H9 (cell line): ENCODE data around the gene NUDT2. TPM values are rescaled to one million over a fixed set of nuclear protein-coding genes. Genes with fewer than 3 reads are reported as not detected.
A peak's percentile ranks its signal among the peaks of the same experiment; 100 is the strongest.

ENCODE experiments used
- DNase-seq: peaks from one replicate; pipeline ENCODE4 v3.0.0-alpha.2; 2017
- H2AFZ ChIP-seq: one replicate; pipeline ENCODE4 v1.6.1; 2013; ENCODE audit warnings: mild to moderate bottlenecking, low read length, control low read depth, moderate library complexity
- H2AK5ac ChIP-seq: 2 replicates; pipeline ENCODE4 v1.6.1; 2013; ENCODE audit warnings: low read length, control low read depth, mixed read lengths; ENCODE audit not compliant: insufficient read length
- H2BK120ac ChIP-seq: one replicate; pipeline ENCODE4 v1.6.1; 2013; ENCODE audit warnings: low read depth, mild to moderate bottlenecking, low read length, control low read depth, inconsistent platforms; ENCODE audit not compliant: poor library complexity, severe bottlenecking
- H2BK12ac ChIP-seq: 2 replicates; pipeline ENCODE4 v1.6.1; 2013; ENCODE audit warnings: low read length, control low read depth, mixed read lengths, low read depth; ENCODE audit not compliant: insufficient read length
- H2BK15ac ChIP-seq: 2 replicates; pipeline ENCODE4 v1.6.1; 2013; ENCODE audit warnings: low read depth, low read length, control low read depth
- H2BK20ac ChIP-seq: one replicate; pipeline ENCODE4 v1.6.1; 2013; ENCODE audit warnings: low read depth, mild to moderate bottlenecking, low read length, control low read depth, inconsistent platforms; ENCODE audit not compliant: poor library complexity, severe bottlenecking
- H2BK5ac ChIP-seq: 2 replicates; pipeline ENCODE4 v1.6.1; 2013; ENCODE audit warnings: low read length, control low read depth, mixed read lengths; ENCODE audit not compliant: insufficient read length
- H3K14ac ChIP-seq: 2 replicates; pipeline ENCODE4 v1.6.1; 2013; ENCODE audit warnings: low read length, control low read depth; ENCODE audit not compliant: insufficient read depth
- H3K18ac ChIP-seq: 2 replicates; pipeline ENCODE4 v1.6.1; 2013; ENCODE audit warnings: low read depth, mild to moderate bottlenecking, mixed read lengths, low read length, control low read depth; ENCODE audit not compliant: insufficient read length
- H3K23ac ChIP-seq: 2 replicates; pipeline ENCODE4 v1.6.1; 2013; ENCODE audit warnings: low read length, control low read depth, mixed read lengths, low read depth; ENCODE audit not compliant: insufficient read length
- H3K23me2 ChIP-seq: 2 replicates; pipeline ENCODE4 v1.6.1; 2013; ENCODE audit warnings: low read depth, mild to moderate bottlenecking, mixed read lengths, low read length, control low read depth; ENCODE audit not compliant: insufficient read length, poor library complexity, severe bottlenecking
- H3K27ac ChIP-seq: 2 replicates; pipeline ENCODE4 v1.5.1; 2013; ENCODE audit warnings: low read length, control low read depth, mixed read lengths, low read depth; ENCODE audit not compliant: insufficient read length
- H3K27me3 ChIP-seq: 2 replicates; pipeline ENCODE4 v1.6.1; 2013; ENCODE audit warnings: low read length, control low read depth, inconsistent platforms; ENCODE audit not compliant: insufficient read depth
- H3K4ac ChIP-seq: 2 replicates; pipeline ENCODE4 v1.6.1; 2013; ENCODE audit warnings: low read depth, mild to moderate bottlenecking, control low read depth, inconsistent platforms, low read length, moderate library complexity
- H3K4me1 ChIP-seq: 2 replicates; pipeline ENCODE4 v1.6.1; 2013; ENCODE audit warnings: low read length, control low read depth, inconsistent platforms; ENCODE audit not compliant: insufficient read depth
- H3K4me2 ChIP-seq: 2 replicates; pipeline ENCODE4 v1.6.1; 2013; ENCODE audit warnings: low read length, control low read depth, mixed read lengths; ENCODE audit not compliant: insufficient read length, insufficient read depth
- H3K56ac ChIP-seq: 2 replicates; pipeline ENCODE4 v1.6.1; 2013; ENCODE audit warnings: low read depth, mild to moderate bottlenecking, mixed read lengths, low read length, control low read depth; ENCODE audit not compliant: insufficient read length
- H3K79me1 ChIP-seq: 2 replicates; pipeline ENCODE4 v1.6.1; 2013; ENCODE audit warnings: low read depth, mild to moderate bottlenecking, moderate library complexity, low read length, control low read depth, inconsistent platforms; ENCODE audit not compliant: insufficient read depth, poor library complexity, severe bottlenecking
- H3K79me2 ChIP-seq: 2 replicates; pipeline ENCODE4 v1.6.1; 2013; ENCODE audit warnings: low read length, control low read depth, inconsistent platforms; ENCODE audit not compliant: insufficient read depth
- H3K9ac ChIP-seq: 2 replicates; pipeline ENCODE4 v1.6.1; 2013; ENCODE audit warnings: low read length, control low read depth, mixed read lengths; ENCODE audit not compliant: insufficient read length; ENCODE audit errors: extremely low read depth
- H3K9me3 ChIP-seq: one replicate; pipeline ENCODE4 v1.6.1; 2013; ENCODE audit warnings: low read depth, low read length, inconsistent platforms; ENCODE audit not compliant: control insufficient read depth
- H3T11ph ChIP-seq: one replicate; pipeline ENCODE4 v1.6.1; 2013; ENCODE audit warnings: mild to moderate bottlenecking, low read length, control low read depth, inconsistent platforms
- H4K20me1 ChIP-seq: one replicate; pipeline ENCODE4 v1.6.1; 2013; ENCODE audit not compliant: control insufficient read depth, insufficient read length, insufficient read depth
- H4K5ac ChIP-seq: 2 replicates; pipeline ENCODE4 v1.6.1; 2013; ENCODE audit warnings: low read depth, mild to moderate bottlenecking, mixed read lengths, low read length, control low read depth; ENCODE audit not compliant: insufficient read length
- H4K8ac ChIP-seq: replicated peaks from 2 replicates; pipeline ENCODE4 v1.6.1; 2013; ENCODE audit warnings: low read length, control low read depth, mixed read lengths, low read depth; ENCODE audit not compliant: insufficient read length
- H4K91ac ChIP-seq: 2 replicates; pipeline ENCODE4 v1.6.1; 2013; ENCODE audit warnings: low read depth, mild to moderate bottlenecking, moderate library complexity, mixed read lengths, low read length, control low read depth; ENCODE audit not compliant: insufficient read length
- H3K27ac Mint-ChIP-seq, 3 experiments: 2 replicates in 2 of 3; 3 replicates in 1 of 3; pipeline ENCODE4 v1.8.0; 2020 to 2021; ENCODE audit warnings: mixed read lengths in 3 of 3, mild to moderate bottlenecking in 1 of 3, moderate library complexity in 1 of 3
- H3K27me3 Mint-ChIP-seq: 2 replicates; pipeline ENCODE4 v1.8.0; 2021; ENCODE audit warnings: low read depth, mild to moderate bottlenecking, moderate library complexity, mixed read lengths
- H3K36me3 Mint-ChIP-seq, 3 experiments: 2 replicates in 2 of 3; 3 replicates in 1 of 3; pipeline ENCODE4 v1.8.0; 2020 to 2021; ENCODE audit warnings: low read depth in 3 of 3, mixed read lengths in 3 of 3; ENCODE audit not compliant: insufficient read depth in 1 of 3
- H3K4me1 Mint-ChIP-seq, 2 experiments: 2 replicates each; pipeline ENCODE4 v1.8.0; 2020; ENCODE audit warnings: mixed read lengths in 2 of 2
- H3K4me3 Mint-ChIP-seq, 2 experiments: 2 replicates in 1 of 2; 3 replicates in 1 of 2; pipeline ENCODE4 v1.8.0; 2020 to 2021; ENCODE audit warnings: mild to moderate bottlenecking in 2 of 2, mixed read lengths in 2 of 2, moderate library complexity in 1 of 2
- H3K9me3 Mint-ChIP-seq, 2 experiments: 2 replicates in 1 of 2; 3 replicates in 1 of 2; pipeline ENCODE4 v1.8.0; 2020; ENCODE audit warnings: mild to moderate bottlenecking in 2 of 2, mixed read lengths in 2 of 2, moderate library complexity in 1 of 2
- WGBS: extraction: QIAGEN DNeasy Blood & Tissue Kit; methylation state at CpG from one replicate; pipeline ENCODE4 v1.1.7; 2013; ENCODE audit warnings: missing lambda C conversion rate, low lambda C conversion rate, mixed read lengths; ENCODE audit not compliant: insufficient read length; ENCODE audit errors: extremely low coverage; 5-methylcytosine and 5-hydroxymethylcytosine counted together
- total RNA-seq: library from RNA; stranded (reverse); gene quantifications from 2 replicates; pipeline ENCODE4 v1.2.1, GENCODE V29; 2021
- TF ChIP-seq, protein P1 (sequence below): fragments of 200-600 bp; sonication (generic); conservative IDR thresholded peaks from 3 replicates; pipeline ENCODE4 v1.8.0; 2021; ENCODE audit warnings: antibody characterized with exemption, mild to moderate bottlenecking

NUDT2 gene
- total RNA-seq, 1 experiment from 2014 or later, result 14.1 TPM

DNA sequence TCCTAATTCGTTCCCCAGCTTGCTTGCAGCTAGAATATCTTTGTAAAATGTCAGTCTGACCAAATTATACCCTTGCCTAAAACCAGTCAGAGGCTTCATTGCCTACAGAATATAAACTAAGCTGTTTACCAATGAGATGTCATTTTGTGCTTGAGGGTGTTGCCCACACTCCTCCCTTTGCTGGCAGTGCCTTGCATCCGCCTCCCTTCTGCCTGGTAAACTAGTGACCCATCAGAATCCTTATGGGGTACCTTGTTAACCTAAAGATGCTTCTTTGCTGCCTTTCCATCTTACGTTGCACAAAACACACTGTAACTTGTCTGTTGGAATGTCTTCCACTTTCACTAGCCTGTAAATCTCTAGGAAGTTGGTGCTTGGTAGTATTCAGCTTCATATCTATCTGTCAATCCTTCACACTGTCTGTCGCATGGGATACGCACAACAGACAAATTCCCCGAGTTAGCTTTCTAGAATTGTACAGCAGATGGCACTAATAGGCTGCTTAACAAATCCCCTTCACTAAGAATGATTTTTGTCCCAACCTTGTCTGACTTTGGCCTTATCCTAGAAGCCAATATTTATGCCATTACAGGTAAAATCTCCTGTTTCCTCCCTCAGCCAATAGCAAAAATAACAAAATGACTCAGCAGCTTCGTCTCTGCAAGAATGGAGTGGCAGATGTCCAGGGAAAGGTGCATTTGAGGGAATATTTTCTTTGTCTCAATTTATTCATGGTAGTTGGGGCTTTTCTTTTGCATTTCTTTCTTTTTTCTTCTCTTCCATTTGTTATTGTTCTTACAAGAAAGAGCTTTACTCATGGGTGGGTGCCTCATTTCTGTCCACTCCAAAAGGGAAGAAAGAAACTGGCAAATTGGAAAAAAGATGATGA, 3.0 kb downstream of the NUDT2 start:
- Histone ChIP-seq H2AK5ac (no peak overlapping the region), H3K27me3 (no peaks in the 10 kb centered on the region), H3K56ac (no peak overlapping the region), H2BK5ac (no peak overlapping the region), H3K23me2 (peaks cover 8% of the 10 kb centered on the region), H2BK120ac (no peak overlapping the region), H2BK20ac (no peak overlapping the region), H2AFZ (no peak overlapping the region), H3K79me1 (no peaks in the 10 kb centered on the region), H3K9me3 (no peaks in the 10 kb centered on the region), H3K79me2 (no peaks in the 10 kb centered on the region), H4K8ac (no peak overlapping the region), H3K9ac (no peak overlapping the region), H2BK12ac (no peak overlapping the region), H3T11ph (no peak overlapping the region), H3K4ac (no peak overlapping the region), H3K4me2 (no peak overlapping the region), H3K27ac (no peak overlapping the region), H2BK15ac (no peak overlapping the region), H4K91ac (no peak overlapping the region), H4K20me1 (no peaks in the 10 kb centered on the region), H3K4me1 (peaks cover 8% of the 10 kb centered on the region; the same call in 1 of the 2 replicates), H3K18ac (no peak overlapping the region), H4K5ac (no peak overlapping the region), H3K14ac (no peak overlapping the region), H3K23ac (no peak overlapping the region)
- WGBS, result no CpG with 5 or more reads among the region's 7 CpGs
- Mint-ChIP-seq H3K27ac (peak overlapping the region in 2 of 3 experiments; percentile 29 to 76; a peak in 4 of 7 replicates), H3K36me3 (peaks cover 0 to 2% (median 0%) of the 10 kb centered on the region in 3 experiments; a peak in 2 of 7 replicates), H3K9me3 (peaks cover 0 to 3% of the 10 kb centered on the region in 2 experiments; a peak in 1 of 5 replicates), H3K4me3 (0 out of 5 replicates have a peak overlapping the region, but pooled peaks of 1 of the 2 experiments have one; percentile 3), H3K4me1 (peaks cover 40 to 43% of the 10 kb centered on the region in 2 experiments), H3K27me3 (no peaks in the 10 kb centered on the region)
- TF ChIP-seq, protein P1, sequence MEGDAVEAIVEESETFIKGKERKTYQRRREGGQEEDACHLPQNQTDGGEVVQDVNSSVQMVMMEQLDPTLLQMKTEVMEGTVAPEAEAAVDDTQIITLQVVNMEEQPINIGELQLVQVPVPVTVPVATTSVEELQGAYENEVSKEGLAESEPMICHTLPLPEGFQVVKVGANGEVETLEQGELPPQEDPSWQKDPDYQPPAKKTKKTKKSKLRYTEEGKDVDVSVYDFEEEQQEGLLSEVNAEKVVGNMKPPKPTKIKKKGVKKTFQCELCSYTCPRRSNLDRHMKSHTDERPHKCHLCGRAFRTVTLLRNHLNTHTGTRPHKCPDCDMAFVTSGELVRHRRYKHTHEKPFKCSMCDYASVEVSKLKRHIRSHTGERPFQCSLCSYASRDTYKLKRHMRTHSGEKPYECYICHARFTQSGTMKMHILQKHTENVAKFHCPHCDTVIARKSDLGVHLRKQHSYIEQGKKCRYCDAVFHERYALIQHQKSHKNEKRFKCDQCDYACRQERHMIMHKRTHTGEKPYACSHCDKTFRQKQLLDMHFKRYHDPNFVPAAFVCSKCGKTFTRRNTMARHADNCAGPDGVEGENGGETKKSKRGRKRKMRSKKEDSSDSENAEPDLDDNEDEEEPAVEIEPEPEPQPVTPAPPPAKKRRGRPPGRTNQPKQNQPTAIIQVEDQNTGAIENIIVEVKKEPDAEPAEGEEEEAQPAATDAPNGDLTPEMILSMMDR, result peak; percentile 65
- no peak for DNase-seq
